ENCODE data around the gene ZSCAN2.
"Not testable (repeated sequence)": the region's sequence is repeated elsewhere in the genome, so short reads cannot be mapped to it uniquely, and the experiment has no call there.

ZSCAN2 gene

DNA sequence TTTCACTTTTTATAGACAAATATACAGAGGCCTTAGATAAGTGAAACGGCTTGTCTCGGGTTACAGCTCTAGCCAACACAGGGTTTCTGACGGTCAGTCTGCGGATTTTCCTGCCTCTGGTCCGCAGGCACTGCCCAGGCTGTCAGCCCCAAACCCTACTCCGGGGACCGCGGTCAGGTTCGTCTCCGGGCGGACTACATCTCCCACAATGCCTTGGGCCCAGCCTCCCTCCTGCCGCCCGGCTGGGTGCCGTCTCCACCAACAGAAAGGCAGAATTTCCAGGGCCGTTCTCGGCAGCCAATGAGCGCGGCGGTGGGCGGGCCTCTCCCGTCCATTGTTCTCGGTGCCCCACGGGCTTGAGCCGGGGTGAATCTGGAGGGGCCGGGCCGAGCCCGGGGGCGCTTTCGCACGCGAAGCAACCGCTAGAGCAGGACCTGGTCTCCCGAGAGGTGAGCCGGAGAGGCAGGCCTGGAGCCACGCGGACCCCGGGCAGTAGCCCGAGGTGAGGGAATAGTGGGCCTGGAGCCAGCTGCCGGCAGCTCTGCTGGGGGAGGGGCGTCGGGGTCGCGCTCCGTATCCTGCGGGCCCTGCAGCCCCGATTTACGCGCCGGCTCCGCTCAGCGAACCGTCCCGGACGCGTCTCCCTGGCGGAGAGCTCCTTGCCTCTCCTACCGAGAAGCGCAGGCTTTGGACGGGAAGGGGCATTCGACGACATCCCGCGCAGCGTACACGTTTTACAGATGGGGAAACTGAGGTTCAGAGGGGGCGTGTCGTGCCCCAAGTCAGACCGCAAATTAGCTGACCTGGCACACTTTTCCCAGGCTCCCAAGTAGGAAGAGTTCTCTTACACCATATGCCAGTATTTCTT is at the start of gene ZSCAN2:
Gene ZSCAN2 (plus strand): TSS at position 323 of the 868 bp plus-strand sequence. CDS start 2,919 bp downstream, outside the sequence.
- DNase-seq: peak; percentile 95

DNA sequence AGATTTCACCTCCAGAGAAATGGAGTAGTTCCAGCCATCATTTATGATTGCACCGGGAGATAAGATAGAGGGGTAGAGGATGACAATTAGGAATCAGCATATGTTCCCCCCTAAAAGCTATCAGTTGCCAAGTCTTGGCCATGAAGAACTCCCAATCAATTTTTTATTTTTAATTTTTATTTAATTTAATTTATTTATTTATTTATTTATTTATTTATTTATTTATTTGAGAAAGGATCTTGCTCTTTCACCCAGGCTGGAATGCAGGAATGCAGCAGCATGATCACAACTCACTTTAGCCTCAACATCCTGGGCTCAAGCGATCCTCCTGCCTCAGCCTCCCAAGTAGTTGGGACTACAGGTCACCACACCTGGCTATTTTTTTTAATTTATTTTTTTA is 49.2 kb upstream of the ZSCAN2 start:
- not testable (repeated sequence) for DNase-seq

DNA sequence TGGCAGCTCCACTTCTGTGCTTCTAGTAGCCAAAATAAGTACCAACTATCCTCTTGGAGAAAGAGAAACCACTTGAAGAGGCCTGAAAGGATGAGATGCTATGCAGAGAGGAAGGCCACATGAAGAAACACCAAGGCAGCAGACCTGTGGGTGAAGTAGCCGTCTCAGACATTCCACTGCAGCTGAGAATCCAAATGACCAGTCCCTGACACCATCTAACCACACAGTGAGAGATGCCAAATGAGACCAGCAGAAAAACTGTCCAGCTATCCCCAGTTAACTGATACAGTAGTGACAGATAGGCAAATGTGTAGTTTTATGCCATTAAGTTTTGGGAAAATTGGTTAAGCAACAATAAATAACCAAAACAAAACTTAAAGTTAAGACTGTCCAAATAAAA is 47.9 kb upstream of the ZSCAN2 start:
- DNase-seq: no peak

DNA sequence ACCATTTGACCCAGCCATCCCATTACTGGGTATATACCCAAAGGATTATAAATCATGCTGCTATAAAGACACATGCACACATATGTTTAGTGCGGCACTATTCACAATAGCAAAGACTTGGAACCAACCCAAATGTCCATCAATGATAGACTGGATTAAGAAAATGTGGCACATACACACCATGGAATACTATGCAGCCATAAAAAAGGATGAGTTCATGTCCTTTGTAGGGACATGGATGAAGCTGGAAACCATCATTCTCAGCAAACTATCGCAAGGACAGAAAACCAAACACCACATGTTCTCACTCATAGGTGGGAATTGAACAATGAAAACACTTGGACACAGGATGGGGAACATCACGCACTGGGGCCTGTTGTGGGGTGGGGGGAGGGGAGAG is 44.1 kb upstream of the ZSCAN2 start:
- DNase-seq: not testable (repeated sequence)

DNA sequence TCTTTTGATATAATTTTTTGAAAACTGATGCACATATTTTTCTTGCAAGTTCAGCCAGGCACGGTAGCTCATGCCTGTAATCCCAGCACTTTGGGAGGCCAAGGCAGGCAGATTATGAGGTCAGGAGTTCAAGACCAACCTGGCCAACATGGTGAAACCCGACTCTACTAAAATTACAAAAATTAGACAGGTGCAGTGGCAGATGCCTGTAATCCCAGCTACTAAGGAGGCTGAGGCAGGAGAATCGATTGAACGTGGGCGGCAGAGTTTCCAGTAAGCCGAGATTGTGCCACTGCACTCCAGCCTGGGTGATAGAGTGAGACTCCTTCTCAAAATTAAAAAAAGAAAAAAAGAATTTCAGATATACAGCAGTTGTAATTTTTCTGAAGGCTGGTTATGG is 32.8 kb upstream of the ZSCAN2 start:
- DNase-seq: not testable (repeated sequence)

DNA sequence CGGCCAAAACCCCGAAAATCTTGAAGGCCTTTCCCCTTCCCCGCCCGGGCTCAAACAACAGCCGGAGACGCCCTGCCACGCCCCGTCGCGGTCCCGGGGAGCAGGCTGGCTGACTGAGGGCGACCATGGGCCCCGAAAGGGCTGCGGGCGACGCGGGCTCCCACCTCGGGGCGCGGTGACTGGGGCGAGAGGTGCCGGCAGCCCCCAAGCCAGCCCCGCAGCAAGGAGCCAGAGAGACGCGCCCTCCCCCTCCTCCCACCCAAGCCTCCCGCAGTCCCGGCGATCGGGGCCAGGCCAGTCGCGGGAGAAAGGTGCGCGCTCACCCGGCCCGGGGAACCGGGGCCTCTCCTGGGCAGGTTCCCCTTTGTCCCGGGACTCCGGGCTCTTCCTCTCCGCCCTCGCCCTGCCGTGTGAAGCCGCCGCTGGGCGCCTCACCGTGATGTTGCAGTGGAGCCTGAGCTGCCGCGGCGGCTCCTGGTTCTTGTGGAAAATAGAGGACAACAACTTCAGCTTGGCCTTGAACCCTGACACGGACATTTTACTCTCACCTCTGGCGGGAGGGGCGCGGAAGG is 30.6 kb upstream of the ZSCAN2 start:
- DNase-seq: peak; percentile 50

DNA sequence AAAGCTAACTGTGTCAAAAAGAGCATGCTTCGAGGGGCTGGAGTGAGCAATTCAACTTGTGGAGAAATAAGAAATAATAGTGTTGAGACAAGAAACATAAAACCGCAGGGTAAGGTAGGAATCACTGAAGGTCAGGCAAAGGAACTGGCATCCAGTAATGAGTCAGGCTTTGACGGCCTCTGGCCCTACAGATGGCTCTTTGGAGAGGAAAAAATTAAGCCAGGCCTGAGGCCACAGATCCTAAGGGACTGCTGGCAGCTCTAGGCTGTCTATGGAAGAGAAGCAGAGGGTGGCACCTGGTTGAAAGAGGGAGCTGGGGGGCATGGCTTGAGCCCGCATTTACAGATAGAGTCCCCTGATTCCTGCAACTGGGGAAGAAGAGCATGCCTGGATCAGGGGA is 28.6 kb upstream of the ZSCAN2 start:
- no peak for DNase-seq

DNA sequence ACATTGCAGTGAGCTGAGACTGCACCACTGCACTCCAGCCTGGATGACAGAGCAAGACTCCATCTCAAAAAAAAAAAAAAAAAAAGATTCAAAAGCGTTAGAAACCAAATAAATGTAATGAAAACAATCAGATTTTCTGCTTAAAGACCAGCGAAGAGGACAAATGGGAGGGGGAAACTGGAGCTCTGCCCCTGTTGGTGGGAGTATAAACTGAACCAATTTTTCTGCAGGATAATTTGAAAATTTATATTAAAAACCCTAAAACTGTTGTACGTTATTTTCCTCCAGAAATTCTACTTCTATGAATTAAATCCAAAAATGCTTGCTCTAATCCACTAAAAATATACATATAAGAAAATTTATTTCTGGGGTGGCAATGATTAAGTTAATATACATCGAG is 25.3 kb upstream of the ZSCAN2 start:
- no peak for DNase-seq

DNA sequence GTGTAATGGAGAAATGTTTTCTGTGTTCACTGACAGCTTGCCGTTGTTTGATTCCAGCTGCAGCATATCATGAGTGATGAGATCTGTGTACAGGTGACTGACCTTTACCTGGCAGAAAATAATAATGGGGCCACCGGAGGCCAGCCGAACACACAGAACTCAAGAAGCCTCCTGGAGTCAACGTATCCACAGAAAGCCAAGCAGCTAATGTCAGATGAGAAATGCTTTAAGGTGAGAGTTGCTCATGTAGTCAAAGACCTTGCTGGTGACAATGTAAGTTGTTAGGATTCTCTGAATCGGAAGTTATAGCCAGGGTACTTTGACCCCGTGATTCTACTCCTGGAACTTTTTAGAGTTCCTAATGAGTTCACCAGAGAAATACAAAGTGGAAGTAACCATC is 22.9 kb upstream of the ZSCAN2 start:
- not testable (repeated sequence) for DNase-seq

DNA sequence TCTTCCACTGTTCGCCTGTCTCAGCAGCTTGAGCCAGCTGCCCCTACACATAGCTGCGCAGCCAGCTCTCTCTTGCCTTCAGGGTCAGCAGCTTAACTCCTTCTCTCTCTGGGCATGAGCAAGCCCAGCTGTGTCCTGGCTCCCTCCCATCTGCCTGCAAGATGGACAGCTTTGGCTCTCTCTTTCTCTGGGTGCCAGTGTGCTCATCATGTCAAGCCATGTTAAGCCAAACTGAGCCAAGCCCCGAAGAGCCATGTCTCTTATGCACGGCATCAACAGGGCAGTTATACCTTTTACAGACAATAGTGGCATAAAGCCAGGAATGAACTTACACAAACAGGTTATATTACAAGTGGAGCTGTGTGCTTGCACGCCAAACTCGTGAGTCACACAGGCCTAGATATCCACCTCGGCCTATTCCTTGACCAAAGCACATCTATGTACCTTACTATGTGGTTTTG is 21.5 kb upstream of the ZSCAN2 start:
- DNase-seq: not testable (repeated sequence)

DNA sequence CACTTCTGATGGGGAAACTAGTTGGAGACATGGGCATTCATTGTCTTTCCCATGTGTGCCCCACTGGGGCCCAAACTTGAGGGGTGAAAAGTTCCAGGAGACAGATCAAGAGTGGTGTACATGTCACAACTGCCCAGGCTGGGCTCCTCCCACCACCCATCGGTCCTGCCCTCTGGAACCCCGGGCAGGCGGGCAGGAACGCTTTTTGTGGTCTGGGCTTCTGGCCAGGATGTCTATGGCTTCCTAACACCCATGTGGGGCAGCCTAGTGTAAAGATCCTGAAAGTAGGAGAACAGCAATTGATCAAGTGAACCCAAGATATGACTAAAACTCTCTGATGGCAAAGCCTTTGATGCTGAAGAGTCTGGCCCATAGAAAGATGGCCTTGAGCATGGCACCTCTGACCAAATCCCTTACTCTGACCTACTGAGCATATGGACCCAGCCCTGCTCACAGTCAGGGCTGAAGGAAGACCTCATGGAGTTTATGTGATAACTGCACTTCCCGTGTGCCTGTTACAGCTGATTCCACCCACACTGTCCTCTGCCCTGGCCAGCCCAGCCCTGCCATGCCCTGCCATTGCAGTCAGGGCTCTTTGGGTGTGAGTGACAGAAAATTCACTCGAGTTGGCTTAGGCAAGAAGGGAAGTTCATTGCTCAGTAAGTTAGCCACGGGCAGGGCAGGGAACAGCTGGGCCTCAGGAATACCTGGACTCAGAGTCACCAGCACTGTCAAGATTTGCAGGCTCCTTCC is 19.0 kb upstream of the ZSCAN2 start:
- DNase-seq: not testable (repeated sequence)

DNA sequence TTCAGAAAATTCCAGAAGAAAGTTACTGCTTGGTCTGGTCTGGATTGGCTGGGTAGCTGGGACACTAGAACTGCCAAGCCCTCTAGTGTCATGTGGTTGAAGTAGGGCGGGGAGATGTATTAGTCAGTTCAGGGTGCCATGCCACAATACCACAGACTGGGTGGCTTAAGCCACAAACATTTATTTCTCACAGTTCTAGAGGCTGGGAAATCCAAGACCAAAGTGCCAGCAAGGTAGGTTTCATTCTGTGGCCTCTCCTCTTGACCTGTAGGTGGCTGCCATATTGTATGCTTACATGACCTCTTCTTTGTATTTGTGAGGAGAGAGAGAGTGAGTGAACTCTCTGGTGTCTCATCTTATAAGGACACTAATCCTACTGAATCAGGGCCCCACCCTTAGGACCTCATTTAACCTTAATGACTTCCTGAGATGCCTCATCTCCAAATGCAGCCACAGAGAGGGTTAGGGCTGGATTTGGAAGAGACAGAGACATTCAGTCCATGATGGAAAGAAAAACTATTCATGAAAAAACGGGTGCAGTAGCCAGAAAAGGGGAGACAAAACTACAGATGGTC is 18.1 kb upstream of the ZSCAN2 start:
- DNase-seq: no peak

DNA sequence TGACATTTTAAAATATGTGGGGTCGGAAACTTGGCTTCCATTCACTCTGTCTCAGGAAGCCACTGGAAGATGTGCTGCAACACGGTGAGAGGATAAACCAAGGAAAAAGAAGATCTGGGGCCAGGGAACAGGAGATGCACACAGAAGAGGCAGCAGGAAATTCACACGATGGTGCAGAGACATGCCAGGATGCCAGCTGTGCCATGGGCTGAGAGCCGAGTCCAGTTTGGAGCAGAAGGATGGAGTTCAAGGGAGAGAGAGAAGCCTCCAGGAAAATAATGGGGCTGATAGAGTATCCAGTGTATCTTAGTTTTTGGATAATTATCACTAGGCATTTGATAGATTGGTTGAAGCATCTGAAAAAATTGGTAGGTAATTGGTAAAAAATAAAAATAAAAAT is 16.9 kb upstream of the ZSCAN2 start:
- not testable (repeated sequence) for DNase-seq

DNA sequence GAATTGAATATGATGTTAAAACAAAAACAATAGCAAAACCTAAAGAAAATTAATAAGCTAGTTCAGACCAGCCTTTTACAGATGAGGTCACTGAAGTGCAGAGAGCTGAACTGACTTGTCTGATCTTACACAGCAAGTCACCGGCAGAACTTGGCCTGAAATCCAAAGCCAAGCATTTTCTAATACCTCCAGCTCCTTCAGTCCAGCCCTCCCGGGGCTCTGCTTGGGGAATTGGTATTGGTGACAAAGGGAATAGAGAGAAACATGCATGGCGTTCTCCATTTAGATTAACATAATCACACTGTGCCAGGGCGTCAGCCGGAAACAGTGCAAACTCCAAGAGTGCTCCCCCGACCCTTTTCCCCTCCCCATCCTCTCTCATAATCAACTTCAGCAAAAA is 14.1 kb upstream of the ZSCAN2 start:
- no peak for DNase-seq

DNA sequence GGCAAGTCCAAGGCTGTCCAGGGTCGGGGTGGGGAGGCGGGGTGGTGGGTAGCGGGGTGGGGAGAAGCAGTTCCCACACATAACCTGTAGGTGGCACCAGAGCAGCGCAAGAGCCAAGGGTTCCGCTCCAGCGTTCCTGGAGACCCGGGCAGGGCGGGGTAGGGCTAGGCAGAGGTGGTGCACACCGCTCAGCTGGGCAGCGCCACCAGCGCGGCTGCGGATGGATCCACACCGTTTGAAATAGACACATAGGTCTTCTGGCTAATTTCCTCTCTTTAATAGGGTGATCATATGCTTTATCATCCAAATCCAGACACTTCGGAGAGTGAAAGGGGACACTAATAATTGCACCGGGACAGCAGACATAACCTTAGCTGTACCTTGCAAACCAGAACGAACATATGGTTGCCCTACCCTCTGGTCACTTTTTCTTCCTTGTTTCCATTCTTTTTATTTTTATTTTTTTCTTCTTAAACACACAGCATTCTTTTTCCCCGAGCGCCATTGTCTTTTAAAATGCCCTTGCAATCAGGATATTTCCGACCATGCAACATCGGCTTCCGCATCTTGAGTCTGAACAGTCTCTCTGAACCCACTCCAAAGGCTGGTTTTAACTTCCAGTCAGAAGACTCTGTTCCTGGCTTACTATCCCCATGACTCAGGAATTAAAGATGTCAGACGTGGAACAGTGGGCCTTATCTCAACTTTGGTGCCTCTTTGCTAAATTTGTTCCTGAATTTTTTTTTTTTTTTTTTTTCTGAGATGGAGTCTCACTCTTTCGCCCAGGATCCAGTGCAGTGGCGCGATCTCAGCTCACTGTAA is 12.5 kb upstream of the ZSCAN2 start:
- DNase-seq: peak; percentile 82

DNA sequence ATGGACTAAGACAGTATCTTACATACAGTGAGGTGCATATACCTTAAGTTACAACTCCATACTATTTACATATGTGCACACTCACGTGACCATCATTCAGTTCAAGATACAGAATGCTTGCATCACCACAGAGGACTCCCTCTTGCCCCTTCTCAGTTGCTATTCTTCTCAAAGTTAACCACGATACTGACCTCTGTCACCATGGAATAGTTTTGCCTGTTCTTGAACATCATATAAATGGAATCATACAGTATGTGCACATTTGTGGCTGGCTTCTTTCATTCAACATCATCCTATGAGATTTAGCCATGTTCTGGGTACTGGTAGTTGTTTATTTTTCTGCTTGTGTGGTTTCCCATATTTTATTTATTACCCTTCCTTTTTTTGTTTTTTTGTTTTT is 10.4 kb upstream of the ZSCAN2 start:
- DNase-seq: no peak

DNA sequence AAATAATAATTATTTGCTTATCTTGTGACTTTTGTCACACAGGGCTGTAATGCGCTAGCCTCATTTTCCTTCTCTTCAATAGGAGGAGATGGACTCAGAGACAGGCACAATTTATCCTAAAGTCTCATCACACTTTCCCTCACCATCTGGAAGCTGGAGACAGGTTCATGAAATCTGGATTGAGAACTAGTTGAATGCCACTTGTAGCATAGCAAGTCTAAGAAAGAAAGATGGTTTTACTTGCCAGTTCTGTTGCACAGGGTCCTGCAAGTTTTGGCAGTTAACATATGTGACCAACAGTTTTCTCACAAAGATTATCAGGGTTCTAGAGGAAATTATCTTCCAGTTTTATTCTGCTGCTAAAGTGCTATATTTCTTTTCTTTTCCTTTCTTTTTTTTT is 9.0 kb upstream of the ZSCAN2 start:
- DNase-seq: no peak

DNA sequence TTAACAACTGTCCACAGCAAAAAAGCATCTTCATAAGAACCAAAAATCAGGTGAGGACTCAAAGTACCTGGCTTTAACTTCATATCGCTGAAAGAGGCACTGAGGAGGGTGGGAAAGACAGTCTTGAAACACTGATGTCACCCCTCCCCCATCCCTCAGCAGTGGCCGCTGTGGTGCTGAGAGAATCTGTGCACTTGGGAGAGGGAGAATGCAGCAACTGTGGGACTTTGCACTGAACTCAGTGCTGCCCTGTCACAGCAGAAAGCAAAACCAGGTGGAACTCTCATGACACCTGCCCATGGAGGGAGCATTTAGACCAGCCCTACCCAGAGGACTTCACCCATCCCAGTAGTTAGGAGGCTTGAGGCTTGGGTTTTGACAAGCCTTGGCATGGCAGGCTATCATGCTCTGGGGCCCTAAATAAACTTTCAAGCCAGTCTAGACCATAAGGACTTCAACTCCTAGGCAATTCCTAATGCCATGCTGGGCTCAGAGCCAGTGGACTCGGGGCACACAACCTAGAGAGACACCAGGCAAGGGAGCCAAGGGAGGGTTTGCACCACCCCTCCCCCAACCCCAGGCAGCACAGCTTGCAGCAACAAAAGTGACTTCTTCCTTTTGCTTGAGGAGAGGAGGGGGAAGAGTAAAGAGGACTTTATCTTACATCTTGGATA is 6.1 kb upstream of the ZSCAN2 start:
- DNase-seq: no peak

DNA sequence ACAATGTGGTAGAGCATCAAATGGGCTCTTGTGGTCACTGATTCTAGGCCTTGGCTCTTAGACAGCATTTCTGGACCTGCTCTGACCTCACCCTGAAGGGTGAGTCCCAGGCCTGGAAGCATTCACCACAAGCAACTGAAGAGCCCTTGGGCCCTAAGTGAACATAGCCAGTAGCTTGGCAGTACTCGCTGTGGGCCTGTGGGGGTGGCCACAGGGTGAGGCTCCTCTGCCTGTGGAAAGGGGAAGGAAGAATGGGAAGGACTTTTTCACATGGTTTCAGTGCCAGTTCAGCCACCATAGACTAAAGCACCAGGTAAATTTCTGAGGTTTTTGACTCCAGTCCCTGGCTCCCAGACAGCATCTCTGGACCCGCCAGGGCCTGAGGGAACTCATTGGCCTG is 5.1 kb upstream of the ZSCAN2 start:
- DNase-seq: no peak

DNA sequence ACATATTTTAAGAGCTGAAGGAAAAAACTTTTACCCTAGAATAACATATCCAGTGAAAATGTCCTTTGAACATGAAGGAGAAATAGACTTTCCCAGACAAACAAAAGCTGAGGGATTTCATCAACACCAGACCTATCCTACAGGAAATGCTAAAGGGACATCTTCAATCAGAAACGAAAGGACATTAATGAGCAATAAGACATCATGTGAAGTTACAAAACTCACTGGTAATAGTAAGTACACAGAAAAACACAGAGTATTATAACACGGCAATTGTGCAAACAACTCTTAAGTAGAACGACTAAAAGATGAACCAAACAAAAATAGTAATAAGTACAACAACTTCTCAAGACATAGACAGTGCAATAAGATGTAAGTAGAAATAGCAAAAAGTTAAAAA is 3.5 kb upstream of the ZSCAN2 start:
- no peak for DNase-seq

DNA sequence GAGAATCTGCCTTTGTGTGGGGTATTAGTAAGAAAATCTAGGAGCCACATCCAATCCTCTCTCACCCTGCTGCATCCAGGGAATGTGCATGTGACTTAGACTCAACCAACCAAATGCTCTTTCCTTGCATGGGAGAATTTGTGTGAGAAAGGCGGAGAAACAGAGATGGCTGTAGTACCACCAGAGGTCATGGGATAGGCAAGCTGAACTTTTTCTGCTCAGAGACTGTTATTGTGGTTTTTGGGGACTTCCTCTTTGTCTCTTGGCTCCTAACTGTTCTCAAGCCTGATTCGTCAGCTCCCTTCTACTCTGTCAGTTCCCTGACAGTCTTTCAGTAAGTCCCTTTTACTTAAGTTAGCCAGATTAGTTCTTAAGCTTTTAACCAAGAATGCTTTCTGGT is 2.6 kb upstream of the ZSCAN2 start:
- no peak for DNase-seq

DNA sequence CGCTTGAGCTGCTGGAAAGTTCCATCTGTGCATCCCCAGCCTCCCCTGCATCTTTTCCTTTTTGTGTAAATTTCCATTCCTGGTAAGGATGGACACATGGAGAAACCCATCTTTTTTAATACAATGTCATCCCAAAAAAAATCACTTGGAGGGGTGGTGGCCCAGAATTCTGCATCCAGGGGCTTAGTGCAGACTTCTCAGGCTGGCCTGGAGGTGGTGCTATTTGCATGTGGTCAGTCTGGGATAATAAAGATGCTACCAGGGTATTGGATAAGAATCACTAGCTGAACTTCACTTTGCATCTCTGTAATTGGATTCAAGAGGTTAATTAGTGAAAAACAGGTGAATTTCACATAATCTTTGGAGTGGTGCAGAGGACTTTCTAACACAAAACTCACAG is 1.8 kb upstream of the ZSCAN2 start:
- DNase-seq: peak; percentile 17

Data from activated naive CD4-positive, alpha-beta T cell treated with anti-CD3 and anti-CD28 coated beads, Interleukin-2, amount 50 U/mL, for 16 hours (primary cell).